GM19099 (cell line): ENCODE measurements around the gene GGA3.
A peak's percentile ranks its signal among the peaks of the same experiment; 100 is the strongest.

ENCODE experiments used
- POLR2A ChIP-seq: IDR thresholded peaks from 3 replicates; pipeline ENCODE4 v1.6.1; 2011; ENCODE audit warnings: low read depth; ENCODE audit not compliant: insufficient read length; ENCODE audit errors: extremely low read depth

The GGA3 gene

DNA sequence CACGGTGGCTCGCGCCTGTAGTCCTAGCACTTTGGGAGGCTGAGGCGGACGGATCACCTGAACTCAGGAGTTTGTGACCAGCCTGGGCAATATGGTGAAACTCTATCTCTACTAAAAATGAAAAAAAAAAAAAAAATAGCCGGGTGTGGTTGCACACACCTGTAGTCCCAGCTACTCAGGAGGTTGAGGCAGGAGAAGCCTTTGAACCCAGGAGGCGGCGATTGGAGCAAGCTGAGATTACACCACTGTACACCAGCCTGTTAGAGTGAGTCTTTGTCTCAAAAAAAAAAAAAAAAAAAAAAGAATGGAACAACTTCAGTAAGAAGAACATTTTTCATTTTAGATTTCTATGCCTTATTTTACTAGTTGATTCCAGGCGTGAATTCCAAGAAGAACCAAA lies 53.2 kb downstream of the GGA3 start:
- TF ChIP-seq POLR2A = no peak

DNA sequence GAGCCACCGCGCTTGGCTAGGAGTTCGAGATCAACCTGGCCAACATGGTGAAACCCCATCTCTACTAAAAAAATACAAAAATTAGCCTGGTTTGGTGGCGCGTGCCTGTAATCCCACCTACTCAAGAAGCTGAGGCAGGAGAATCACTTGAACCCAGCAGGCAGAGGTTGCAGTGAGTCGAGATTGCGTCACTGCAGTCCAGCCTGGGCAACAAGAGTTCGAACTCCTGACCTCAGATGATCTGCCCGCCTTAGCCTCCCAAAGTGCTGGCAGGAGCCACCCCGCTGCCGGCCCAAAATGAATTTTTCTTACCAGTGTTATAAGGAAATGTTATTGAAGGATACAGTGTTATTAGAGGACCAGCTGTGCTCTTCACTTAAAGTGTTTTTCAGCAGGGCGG lies 53.6 kb downstream of the GGA3 start:
- no peak for TF ChIP-seq POLR2A

DNA sequence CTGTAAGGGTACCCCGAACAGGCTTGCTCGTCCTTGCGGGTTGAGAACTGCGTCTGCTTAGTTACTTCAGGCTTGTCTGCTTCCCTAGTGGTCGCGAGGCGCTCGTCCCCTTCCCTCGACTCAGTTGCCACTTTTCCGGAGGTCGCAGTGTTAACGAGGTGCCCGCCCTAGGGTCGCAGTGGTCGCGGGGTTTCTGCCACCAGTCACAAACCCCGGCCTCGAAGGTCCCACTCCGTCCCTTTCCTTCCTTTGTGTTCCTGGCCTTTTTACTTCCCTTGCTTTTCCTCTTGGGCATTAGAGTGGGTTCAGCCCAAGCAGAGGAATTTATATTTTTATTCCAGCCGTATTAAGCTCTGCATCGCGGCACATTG lies 55.6 kb downstream of the GGA3 start:
- no peak for TF ChIP-seq POLR2A

DNA sequence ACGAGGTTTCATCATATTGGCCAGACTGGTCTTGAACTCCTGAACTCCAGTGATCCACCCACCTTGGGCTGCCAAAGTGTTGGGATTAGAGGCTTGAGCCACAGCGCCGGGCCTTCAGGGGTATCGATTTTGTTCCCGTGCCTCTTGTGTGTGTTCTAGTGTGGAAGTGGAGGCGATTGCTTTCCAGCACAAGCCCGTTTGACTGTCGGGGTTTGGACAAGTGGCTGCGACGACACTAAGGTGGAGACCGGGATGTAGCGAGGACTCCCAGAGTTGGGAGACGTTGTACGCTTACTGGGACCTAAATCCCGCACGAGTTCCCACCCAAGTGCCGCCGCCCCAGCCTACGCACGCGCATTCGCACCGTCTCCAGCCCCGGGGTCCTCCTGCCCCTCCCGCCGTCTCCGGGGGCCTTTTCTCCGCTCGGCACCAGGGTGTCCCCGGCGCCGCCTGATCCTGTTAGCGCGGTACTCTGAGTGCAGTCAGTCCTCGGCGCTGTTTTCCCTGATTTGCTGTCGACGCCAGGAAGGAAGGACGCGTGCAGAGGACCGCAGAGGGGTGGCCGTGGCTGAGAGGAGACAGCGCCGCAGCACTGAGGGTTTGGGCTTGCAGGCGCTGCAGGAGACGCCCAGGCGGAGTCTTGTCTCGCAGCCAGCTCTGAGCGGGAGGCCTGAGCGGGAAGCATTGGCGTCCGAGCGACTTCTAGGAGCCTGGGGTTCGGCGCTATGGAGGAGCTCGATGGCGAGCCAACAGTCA lies 56.2 kb downstream of the GGA3 start, which contains the start of gene NUP85:
TSS of gene NUP85 (plus strand) at position 643 of the 756 bp plus-strand sequence. CDS start at position 726, 83 bp downstream.
- TF ChIP-seq POLR2A = peak; percentile 91

GRCh38 chr17:75199886-75200618 lies 61.4 kb downstream of the GGA3 start:
- TF ChIP-seq POLR2A = no peak

GRCh38 chr17:75194879-75195278 lies 66.5 kb downstream of the GGA3 start:
- TF ChIP-seq POLR2A = no peak

DNA sequence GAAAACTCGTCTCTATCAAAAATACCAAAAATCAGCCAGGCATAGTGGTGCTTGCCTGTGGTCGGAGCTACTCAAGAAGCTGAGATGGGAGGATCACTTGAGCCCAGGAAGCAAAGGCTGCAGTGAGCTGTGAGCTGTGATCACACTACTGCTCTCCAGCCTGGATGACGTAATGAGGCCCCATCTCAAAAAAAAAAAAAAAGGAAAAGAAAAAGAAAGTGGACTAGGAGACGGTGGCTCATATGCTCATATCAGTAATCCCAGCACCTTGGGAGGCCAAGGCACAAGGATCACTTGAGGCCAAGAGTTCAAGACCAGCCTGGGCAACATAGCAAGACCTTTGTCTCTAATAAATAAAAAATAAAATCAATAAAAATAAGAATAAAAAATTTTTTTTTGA lies 69.8 kb downstream of the GGA3 start:
- no peak for TF ChIP-seq POLR2A

- TF ChIP-seq POLR2A = no peak
Observed at GRCh38 chr17:75188614-75189013, 72.8 kb downstream of the GGA3 start.
